Panc1 (cell line): ENCODE measurements around the gene STARD13.

ENCODE experiments used
- SIN3A ChIP-seq: IDR thresholded peaks from 2 replicates; pipeline ENCODE4 v1.6.1; 2012; ENCODE audit warnings: low read depth, mild to moderate bottlenecking, low read length, moderate library complexity, borderline replicate concordance; ENCODE audit not compliant: insufficient read depth
- TF ChIP-seq, protein P1 (sequence below): fragments of 450-650 bp; IDR thresholded peaks from 2 replicates; pipeline ENCODE4 v1.5.1; 2017; ENCODE audit warnings: mild to moderate bottlenecking

- no peak for TF ChIP-seq SIN3A
- TF ChIP-seq, protein P1, sequence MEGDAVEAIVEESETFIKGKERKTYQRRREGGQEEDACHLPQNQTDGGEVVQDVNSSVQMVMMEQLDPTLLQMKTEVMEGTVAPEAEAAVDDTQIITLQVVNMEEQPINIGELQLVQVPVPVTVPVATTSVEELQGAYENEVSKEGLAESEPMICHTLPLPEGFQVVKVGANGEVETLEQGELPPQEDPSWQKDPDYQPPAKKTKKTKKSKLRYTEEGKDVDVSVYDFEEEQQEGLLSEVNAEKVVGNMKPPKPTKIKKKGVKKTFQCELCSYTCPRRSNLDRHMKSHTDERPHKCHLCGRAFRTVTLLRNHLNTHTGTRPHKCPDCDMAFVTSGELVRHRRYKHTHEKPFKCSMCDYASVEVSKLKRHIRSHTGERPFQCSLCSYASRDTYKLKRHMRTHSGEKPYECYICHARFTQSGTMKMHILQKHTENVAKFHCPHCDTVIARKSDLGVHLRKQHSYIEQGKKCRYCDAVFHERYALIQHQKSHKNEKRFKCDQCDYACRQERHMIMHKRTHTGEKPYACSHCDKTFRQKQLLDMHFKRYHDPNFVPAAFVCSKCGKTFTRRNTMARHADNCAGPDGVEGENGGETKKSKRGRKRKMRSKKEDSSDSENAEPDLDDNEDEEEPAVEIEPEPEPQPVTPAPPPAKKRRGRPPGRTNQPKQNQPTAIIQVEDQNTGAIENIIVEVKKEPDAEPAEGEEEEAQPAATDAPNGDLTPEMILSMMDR = no peak
Measured at GRCh38 chr13:33138441-33138840, 147.1 kb downstream of the STARD13 start.
